Gastrocnemius medialis (tissue), 4 donors: ENCODE data around the gene MYCBP. TPM values are rescaled to one million over a fixed set of nuclear protein-coding genes. Genes with fewer than 3 reads are reported as not detected.

Experiments used
- ATAC-seq, 2 donors: fragments of 150-250 bp; one replicate each; pipeline ENCODE4 v1.9.1; 2016
- DNase-seq, 2 donors: peaks; one replicate each; pipeline ENCODE4 v3.0.0-alpha.2; 2019
- H3K27ac ChIP-seq, 4 donors: fragments of 200-600 bp; sonication (generic); 1 replicate in 1 of 4; 2 replicates in 3 of 4; pipeline ENCODE4 v1.5.1; 2016 to 2018; ENCODE audit warnings: mild to moderate bottlenecking in 2 of 4, moderate library complexity in 1 of 4
- H3K27me3 ChIP-seq, 3 donors: fragments of 200-600 bp; sonication (generic) in 2 of 3; 1 replicate in 1 of 3; 2 replicates in 2 of 3; pipeline versions ENCODE4 v1.5.1 to v1.6.0; 2016 to 2019; ENCODE audit warnings: mild to moderate bottlenecking in 1 of 3, moderate library complexity in 1 of 3
- H3K36me3 ChIP-seq, 2 donors: fragments of 200-600 bp; sonication (generic) in 1 of 2; one replicate each; pipeline ENCODE4 v1.5.1; 2017 to 2018
- H3K4me1 ChIP-seq, 2 donors: fragments of 200-600 bp; sonication (generic) in 1 of 2; one replicate each; pipeline ENCODE4 v1.5.1; 2016 to 2017; ENCODE audit warnings: mild to moderate bottlenecking in 2 of 2
- H3K4me3 ChIP-seq, 4 donors: fragments of 200-600 bp; sonication (generic) in 3 of 4; 1 replicate in 1 of 4; 2 replicates in 3 of 4; pipeline ENCODE4 v1.5.1; 2016 to 2019; ENCODE audit warnings: mild to moderate bottlenecking in 2 of 4
- H3K9me3 ChIP-seq, 3 donors: fragments of 200-600 bp; sonication (generic) in 2 of 3; 1 replicate in 1 of 3; 2 replicates in 2 of 3; pipeline ENCODE4 v1.5.1; 2016 to 2019
- POLR2A ChIP-seq, 2 donors: fragments of 450-650 bp; IDR thresholded peaks; one replicate each; pipeline ENCODE4 v1.6.1; 2017; ENCODE audit warnings: antibody characterized with exemption in 2 of 2, mild to moderate bottlenecking in 2 of 2, moderate library complexity in 2 of 2
- in situ Hi-C, 4 donors: fragments of 200-750 bp; cut with MboI; loops; one replicate each; pipeline versions ENCODE4 v1.15.0 to v1.8.0; 2017; ENCODE audit warnings: low sequenced_read_pairs in 4 of 4
- intact Hi-C: fragments of 100-400 bp; cut with DNase I; formaldehyde crosslinking; loops from one replicate; pipeline ENCODE4 v1.15.1; 2023; ENCODE audit warnings: low total_unique reads
- total RNA-seq, 4 donors: library from RNA; depleted of rRNA; stranded (reverse); fragments of >200 nt; gene quantifications; one replicate each; pipeline versions ENCODE4 v1.1.0 to v1.2.3, GENCODE V29; 2016
- TF ChIP-seq, protein P1 (sequence below), 5 experiments: fragments of 450-650 bp in 3 of 5; fragments of 200-600 bp in 2 of 5; sonication (generic) in 2 of 5; IDR thresholded peaks in 4 of 5; conservative IDR thresholded peaks in 1 of 5; 1 replicate in 4 of 5; 2 replicates in 1 of 5; pipeline ENCODE4 v1.5.1; 2016 to 2019; ENCODE audit warnings: antibody characterized with exemption in 5 of 5, mild to moderate bottlenecking in 3 of 5, moderate library complexity in 3 of 5

MYCBP gene
- total RNA-seq, 4 donors from 2014 or later: 9.8 to 22.3 (median 13.5) TPM

DNA sequence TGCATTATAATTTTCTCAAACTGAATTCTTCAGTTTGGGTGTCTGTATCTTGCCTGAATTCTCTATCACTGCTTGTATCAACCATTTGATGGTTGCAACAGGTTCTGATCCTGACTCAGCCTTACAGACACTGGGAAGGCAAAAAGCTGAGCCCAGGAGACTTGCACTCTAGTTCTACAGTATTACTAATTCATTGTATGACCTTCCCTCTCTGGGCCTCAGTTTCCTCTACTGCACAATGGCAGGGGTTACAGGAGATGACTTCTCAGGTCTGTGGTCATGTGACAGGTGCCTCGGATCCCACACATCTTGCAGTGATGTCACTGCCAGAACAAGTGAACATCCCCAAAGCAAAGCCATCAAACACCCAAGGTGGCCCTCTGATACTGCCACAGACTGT, 52.3 kb downstream of the MYCBP start:
- Histone ChIP-seq H3K27me3 (peaks cover 35 to 41% (median 41%) of the 10 kb centered on the region in 3 donors), H3K4me3 (no peak overlapping the region), H3K27ac (no peak overlapping the region), H3K9me3 (no peaks in the 10 kb centered on the region), H3K4me1 (no peaks in the 10 kb centered on the region), H3K36me3 (no peaks in the 10 kb centered on the region)
- intact Hi-C loops (no loop called here), in situ Hi-C loops (loop anchor here in 1 of 4 donors (25.0 kb wide), 1 partner anchor 759 kb away; no protein-coding TSS in a partner anchor)
- DNase-seq (no peak), ATAC-seq (no peak)
- no peak for TF ChIP-seq POLR2A (IDR thresholded peaks at IDR 0.05)
- TF ChIP-seq, protein P1, sequence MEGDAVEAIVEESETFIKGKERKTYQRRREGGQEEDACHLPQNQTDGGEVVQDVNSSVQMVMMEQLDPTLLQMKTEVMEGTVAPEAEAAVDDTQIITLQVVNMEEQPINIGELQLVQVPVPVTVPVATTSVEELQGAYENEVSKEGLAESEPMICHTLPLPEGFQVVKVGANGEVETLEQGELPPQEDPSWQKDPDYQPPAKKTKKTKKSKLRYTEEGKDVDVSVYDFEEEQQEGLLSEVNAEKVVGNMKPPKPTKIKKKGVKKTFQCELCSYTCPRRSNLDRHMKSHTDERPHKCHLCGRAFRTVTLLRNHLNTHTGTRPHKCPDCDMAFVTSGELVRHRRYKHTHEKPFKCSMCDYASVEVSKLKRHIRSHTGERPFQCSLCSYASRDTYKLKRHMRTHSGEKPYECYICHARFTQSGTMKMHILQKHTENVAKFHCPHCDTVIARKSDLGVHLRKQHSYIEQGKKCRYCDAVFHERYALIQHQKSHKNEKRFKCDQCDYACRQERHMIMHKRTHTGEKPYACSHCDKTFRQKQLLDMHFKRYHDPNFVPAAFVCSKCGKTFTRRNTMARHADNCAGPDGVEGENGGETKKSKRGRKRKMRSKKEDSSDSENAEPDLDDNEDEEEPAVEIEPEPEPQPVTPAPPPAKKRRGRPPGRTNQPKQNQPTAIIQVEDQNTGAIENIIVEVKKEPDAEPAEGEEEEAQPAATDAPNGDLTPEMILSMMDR (IDR thresholded peaks at IDR 0.05 in 4 of 5, conservative IDR thresholded peaks at IDR 0.05 in 1 of 5): no peak

DNA sequence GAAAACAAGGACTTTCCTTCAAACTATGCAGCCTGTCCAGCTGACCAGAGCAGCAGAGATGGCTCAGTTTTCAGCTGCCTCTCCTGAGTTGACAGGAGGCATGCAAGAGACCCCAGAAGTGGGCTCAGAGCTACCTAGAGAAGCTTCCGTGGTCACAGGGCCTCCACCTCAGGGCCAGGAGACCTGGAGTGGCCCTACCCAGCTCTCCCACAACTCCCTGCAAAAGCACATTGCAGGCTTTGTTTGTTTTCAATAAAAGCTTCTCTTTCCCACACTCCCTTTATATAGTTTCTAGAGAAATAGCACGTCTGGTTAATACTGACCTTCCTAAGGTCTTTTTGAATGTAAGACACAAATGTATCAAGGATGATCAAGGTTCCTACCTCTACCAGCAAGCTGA, 53.6 kb downstream of the MYCBP start:
- Histone ChIP-seq H3K36me3 (no peaks in the 10 kb centered on the region), H3K9me3 (no peaks in the 10 kb centered on the region), H3K4me1 (no peaks in the 10 kb centered on the region), H3K27ac (no peak overlapping the region), H3K4me3 (no peak overlapping the region), H3K27me3 (peaks cover 45 to 54% (median 54%) of the 10 kb centered on the region in 3 donors)
- in situ Hi-C loops (loop anchor here in 1 of 4 donors (25.0 kb wide), 1 partner anchor 757 kb away; no protein-coding TSS in a partner anchor), intact Hi-C loops (no loop called here)
- no peak for ATAC-seq
- TF ChIP-seq POLR2A (IDR thresholded peaks at IDR 0.05): no peak
- TF ChIP-seq, protein P1 (IDR thresholded peaks at IDR 0.05 in 4 of 5, conservative IDR thresholded peaks at IDR 0.05 in 1 of 5): no peak
- DNase-seq: no peak

DNA sequence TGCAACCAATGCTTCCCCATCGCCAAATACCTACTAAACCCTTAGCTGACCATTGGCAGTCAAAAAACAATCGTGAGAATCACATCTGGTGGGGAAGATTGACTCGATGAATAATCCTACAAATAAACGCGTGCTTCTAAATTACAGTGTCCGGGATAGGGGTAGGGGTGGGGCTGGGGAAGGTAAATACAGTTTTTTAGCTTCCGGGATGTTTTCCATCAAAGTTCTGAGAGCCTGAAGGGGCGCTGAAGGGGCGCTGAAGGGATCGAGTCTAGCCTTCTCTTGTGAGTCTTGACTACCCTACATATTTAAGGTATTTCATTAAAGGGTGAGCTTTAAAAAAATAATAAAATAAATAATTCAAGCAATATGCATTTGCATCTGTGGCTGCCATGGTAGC, 54.1 kb downstream of the MYCBP start:
- H3K4me1 ChIP-seq: no peaks in the 10 kb centered on the region
- TF ChIP-seq, protein P1 (IDR thresholded peaks at IDR 0.05 in 4 of 5, conservative IDR thresholded peaks at IDR 0.05 in 1 of 5): no peak
- TF ChIP-seq POLR2A (IDR thresholded peaks at IDR 0.05): no peak
- H3K4me3 ChIP-seq: no peak overlapping the region
- in situ Hi-C loops (loop anchor here in 1 of 4 donors (25.0 kb wide), 1 partner anchor 757 kb away; no protein-coding TSS in a partner anchor), intact Hi-C loops (no loop called here)
- H3K27me3 ChIP-seq: peaks cover 50 to 59% (median 59%) of the 10 kb centered on the region in 3 donors
- no peaks in the 10 kb centered on the region for H3K9me3 ChIP-seq
- H3K27ac ChIP-seq: no peak overlapping the region
- no peak for DNase-seq
- ATAC-seq: no peak
- no peaks in the 10 kb centered on the region for H3K36me3 ChIP-seq

DNA sequence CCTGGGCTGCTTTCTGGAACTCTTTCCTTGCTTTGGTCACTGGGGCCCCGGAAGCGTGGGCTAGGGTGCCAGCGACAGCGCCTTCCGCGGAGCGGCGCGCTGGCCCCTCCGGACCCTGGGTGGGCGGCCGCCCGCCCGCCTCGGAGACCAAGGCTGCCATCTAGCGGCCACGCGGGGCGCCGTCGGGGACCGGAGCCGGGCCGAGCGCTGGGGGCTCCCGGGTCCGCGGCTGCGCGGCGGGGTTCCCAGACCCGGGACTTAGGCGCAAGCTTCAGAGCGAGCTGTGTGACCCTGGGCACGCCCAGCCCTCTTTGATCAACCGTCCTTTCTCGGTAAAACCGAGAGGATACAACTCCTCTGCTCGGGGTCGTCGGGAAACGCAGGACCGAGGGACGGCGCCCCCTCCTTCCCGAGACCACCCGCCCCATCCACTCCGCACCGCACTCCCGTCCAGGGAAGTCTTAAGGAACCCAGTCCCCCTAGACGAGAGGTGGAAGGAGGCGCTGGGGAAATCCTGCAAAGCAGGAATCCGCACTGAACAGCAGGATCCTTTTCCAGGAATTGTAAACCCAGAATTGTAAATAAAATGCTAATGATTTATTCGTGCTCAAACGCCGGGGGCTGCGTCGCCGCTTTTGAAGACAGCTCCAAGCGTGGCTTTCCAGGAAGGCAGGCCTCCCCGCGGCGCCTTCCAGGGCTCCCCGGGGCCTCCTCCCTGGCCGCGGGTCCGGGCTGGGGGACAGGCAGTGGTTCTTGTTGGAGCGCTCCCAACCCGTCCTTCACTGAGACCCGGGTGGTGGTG, 54.8 kb downstream of the MYCBP start:
- Histone ChIP-seq H3K27me3 (peaks cover 52 to 64% (median 63%) of the 10 kb centered on the region in 3 donors), H3K4me1 (no peaks in the 10 kb centered on the region), H3K27ac (no peak overlapping the region), H3K36me3 (no peaks in the 10 kb centered on the region), H3K4me3 (peak overlapping the region in 2 of 4 donors; percentile 12 to 49), H3K9me3 (no peaks in the 10 kb centered on the region)
- intact Hi-C loops (no loop called here), in situ Hi-C loops (loop anchor here in 1 of 4 donors (25.0 kb wide), 1 partner anchor 756 kb away; no protein-coding TSS in a partner anchor)
- TF ChIP-seq, protein P1 (IDR thresholded peaks at IDR 0.05 in 4 of 5, conservative IDR thresholded peaks at IDR 0.05 in 1 of 5): peak; percentile 35 to 72 (median 57)
- TF ChIP-seq POLR2A (IDR thresholded peaks at IDR 0.05): no peak
- DNase-seq (no peak), ATAC-seq (no peak)
